GM12892 (cell line): Measurements from ENCODE around the gene ERCC1.

ENCODE experiments used
- POLR2AphosphoS5 ChIP-seq: IDR thresholded peaks from 2 replicates; pipeline ENCODE4 v1.6.1; 2011; ENCODE audit warnings: low read depth, low read length, control low read depth
- TAF1 ChIP-seq: IDR thresholded peaks from 2 replicates; pipeline ENCODE4 v1.6.1; 2011; ENCODE audit warnings: low read depth, mild to moderate bottlenecking, control low read depth, low read length, borderline replicate concordance

DNA sequence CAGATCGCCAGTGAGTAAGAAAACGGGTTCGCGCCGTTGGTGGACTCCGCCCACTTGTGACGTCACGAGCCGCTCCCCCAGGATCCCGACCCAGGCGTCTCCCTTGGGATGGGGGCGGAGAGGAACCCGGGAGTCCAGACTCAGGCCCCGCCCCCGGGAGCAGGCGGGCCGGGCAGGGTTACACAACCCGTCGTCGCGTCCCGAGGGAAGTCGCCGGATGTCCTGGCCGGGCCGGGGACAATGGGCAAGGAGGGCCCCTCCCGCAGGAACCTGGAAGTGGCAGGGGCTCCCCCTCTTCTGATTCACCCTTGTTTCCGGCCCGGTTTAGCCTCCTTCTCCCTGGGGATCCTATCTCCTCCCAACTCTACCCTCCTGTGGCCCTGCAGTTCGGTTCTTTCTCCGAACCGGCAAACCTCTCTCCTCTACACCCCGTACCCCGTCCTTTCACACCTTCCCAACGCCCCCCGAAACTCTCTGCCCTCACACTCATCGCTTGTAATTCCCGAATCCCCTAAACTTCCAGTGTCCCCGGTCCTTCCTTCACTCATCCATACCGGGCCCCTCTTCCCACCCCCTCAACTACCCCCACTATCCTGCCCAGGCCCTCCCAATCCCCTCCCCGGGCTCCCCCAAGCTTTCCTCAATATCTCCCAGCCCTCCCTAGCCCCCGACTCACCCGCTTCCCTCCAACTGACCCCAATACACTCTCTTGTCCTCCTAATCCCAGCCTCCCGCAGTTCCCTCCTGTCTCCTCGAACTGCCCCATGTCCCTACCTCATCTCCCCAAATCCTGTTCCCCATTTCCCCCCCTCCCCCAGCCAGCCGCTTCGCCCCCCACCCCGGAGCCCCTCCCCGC lies 20.0 kb upstream of the ERCC1 start:
- no peak for TF ChIP-seq POLR2AphosphoS5
- TF ChIP-seq TAF1, result no peak
